WERI-Rb-1 (cell line): ENCODE measurements around the gene KCNH1.
"Not testable (repeated sequence)": the region's sequence is repeated elsewhere in the genome, so short reads cannot be mapped to it uniquely, and the experiment has no call there.

Experiments
- DNase-seq: peaks from one replicate; pipeline ENCODE4 v3.0.0-alpha.2; 2020
- H3K27ac ChIP-seq: fragments of 250-450 bp; sonication (Bioruptor Pico); 2 replicates; pipeline ENCODE4 v1.5.1; 2020; ENCODE audit warnings: mild to moderate bottlenecking, moderate library complexity
- H3K27me3 ChIP-seq: fragments of 250-450 bp; sonication (Bioruptor Pico); 2 replicates; pipeline ENCODE4 v1.5.1; 2021; ENCODE audit warnings: mild to moderate bottlenecking, low read depth, moderate library complexity; ENCODE audit not compliant: insufficient read depth, severe bottlenecking
- H3K36me3 ChIP-seq: fragments of 250-450 bp; sonication (Bioruptor Pico); 2 replicates; pipeline ENCODE4 v1.5.1; 2020; ENCODE audit warnings: mild to moderate bottlenecking, moderate library complexity
- H3K4me3 ChIP-seq: 2 replicates; pipeline ENCODE4 v1.5.1; 2011; ENCODE audit warnings: low read depth, mild to moderate bottlenecking, control low read depth, low read length
- H3K9me3 ChIP-seq: fragments of 250-450 bp; sonication (Bioruptor Pico); 2 replicates; pipeline ENCODE4 v1.5.1; 2021; ENCODE audit warnings: mild to moderate bottlenecking, moderate library complexity; ENCODE audit not compliant: severe bottlenecking
- TF ChIP-seq, protein P1 (sequence below): IDR thresholded peaks from 2 replicates; pipeline ENCODE4 v1.5.1; 2011; ENCODE audit warnings: low read depth, mild to moderate bottlenecking, control low read depth, inconsistent platforms, low read length

The KCNH1 gene

DNA sequence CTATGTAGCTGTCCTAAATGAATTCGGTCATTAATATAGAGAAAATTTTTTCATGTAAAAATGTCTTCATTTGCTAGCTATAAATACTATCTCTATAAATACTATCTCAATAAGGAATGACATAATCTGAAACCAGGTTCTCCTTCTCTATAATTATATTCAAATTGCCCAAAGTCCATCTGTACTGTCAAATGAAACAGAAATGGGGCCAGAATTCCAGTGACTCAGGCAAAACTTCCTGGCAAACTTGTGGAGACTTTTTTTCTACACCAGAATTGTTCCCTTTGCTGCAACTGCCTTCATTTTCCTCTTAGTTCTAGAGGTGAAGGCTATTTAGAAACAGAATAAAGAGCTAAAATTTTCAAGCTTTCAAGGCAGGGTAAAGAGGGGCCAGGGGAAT is 152.5 kb downstream of the KCNH1 start:
- Histone ChIP-seq H3K9me3 (no peaks in the 10 kb centered on the region), H3K4me3 (no peak overlapping the region), H3K27ac (no peak overlapping the region), H3K36me3 (no peaks in the 10 kb centered on the region), H3K27me3 (peaks cover 3% of the 10 kb centered on the region)
- DNase-seq, result no peak
- TF ChIP-seq, protein P1, sequence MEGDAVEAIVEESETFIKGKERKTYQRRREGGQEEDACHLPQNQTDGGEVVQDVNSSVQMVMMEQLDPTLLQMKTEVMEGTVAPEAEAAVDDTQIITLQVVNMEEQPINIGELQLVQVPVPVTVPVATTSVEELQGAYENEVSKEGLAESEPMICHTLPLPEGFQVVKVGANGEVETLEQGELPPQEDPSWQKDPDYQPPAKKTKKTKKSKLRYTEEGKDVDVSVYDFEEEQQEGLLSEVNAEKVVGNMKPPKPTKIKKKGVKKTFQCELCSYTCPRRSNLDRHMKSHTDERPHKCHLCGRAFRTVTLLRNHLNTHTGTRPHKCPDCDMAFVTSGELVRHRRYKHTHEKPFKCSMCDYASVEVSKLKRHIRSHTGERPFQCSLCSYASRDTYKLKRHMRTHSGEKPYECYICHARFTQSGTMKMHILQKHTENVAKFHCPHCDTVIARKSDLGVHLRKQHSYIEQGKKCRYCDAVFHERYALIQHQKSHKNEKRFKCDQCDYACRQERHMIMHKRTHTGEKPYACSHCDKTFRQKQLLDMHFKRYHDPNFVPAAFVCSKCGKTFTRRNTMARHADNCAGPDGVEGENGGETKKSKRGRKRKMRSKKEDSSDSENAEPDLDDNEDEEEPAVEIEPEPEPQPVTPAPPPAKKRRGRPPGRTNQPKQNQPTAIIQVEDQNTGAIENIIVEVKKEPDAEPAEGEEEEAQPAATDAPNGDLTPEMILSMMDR, result no peak

DNA sequence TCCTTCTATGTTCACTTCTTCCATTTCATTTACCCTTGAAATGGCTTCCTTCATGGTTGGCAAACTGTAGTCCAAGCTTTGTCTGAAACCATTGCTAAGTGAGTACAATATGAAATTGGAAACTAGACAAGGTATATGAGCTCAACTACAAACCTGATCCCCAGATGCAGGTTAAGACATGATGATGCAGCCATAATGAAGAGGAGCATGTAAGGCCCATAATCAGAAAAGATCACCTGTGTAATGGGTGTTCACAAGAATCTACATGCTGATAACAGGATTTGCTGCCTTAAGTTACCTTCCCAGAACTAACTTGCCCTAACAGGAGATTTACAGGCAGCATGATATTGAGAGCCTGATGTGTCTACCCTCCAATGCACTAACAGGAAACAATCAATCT is 153.9 kb downstream of the KCNH1 start:
- Histone ChIP-seq H3K9me3 (no peaks in the 10 kb centered on the region), H3K36me3 (no peaks in the 10 kb centered on the region), H3K4me3 (no peak overlapping the region), H3K27ac (no peak overlapping the region), H3K27me3 (peaks cover 3% of the 10 kb centered on the region)
- TF ChIP-seq, protein P1, result no peak
- DNase-seq, result no peak

- Histone ChIP-seq H3K4me3 (no peak overlapping the region), H3K27me3 (no peaks in the 10 kb centered on the region), H3K9me3 (no peaks in the 10 kb centered on the region), H3K27ac (no peak overlapping the region), H3K36me3 (no peaks in the 10 kb centered on the region)
- TF ChIP-seq, protein P1, result no peak
- DNase-seq, result no peak
Observed at GRCh38 chr1:210978974-210979354, 155.0 kb downstream of the KCNH1 start.

DNA sequence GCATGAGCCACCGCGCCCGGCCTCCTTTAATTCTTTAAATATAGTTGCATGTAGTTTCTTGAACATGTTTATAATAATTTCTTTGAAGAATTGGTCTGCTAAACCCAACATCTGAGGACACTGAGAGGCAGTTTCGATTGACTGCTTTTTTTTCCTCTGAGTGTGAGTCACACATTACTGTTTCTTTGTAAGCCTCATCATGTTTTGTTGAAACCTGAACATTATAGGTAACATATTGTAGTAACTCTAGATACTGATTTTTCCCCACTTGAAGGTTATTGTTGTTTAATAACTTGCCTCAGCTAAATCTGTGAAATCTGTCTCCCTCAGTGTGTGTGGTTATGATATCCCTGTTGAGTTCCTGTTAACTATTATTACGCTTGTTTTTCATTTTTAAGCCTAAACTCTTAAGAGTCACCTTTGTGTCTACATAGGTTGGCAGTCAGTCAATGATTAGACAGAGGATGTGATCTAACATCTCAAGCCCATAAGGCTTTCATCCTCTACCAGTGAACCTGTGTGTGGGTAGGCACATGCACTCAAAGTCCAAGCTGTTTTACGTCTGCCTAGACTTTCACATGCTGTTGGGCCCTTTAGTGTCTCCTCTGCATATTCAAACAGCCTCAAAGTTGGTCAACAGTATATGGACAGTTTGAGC is 155.5 kb downstream of the KCNH1 start:
- no peak overlapping the region for H3K27ac ChIP-seq
- no peaks in the 10 kb centered on the region for H3K27me3 ChIP-seq
- H3K9me3 ChIP-seq, result no peaks in the 10 kb centered on the region
- no peak for DNase-seq
- H3K4me3 ChIP-seq, result no peak overlapping the region
- H3K36me3 ChIP-seq, result no peaks in the 10 kb centered on the region
- TF ChIP-seq, protein P1, result no peak

DNA sequence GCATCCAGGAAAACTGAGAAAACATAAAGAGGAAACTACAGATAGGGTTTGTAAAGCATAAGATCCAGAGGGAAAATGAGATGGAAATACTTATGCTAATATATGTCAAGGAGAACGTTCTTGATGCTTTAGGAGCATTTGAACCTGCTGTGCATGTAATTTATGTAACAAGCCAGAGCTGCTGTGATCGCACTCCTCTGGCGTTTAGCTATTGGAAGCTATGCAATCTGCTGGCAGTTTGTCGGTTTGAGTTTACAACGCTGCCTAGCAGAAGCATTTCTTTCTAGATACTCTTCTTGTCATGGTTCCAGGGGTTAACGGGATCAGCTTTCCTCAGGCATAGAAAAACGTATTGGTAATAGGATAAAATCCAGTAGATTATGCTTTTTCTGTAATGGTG is 182.7 kb downstream of the KCNH1 start:
- DNase-seq, result no peak
- no peak overlapping the region for H3K4me3 ChIP-seq
- TF ChIP-seq, protein P1, result no peak
- no peaks in the 10 kb centered on the region for H3K27me3 ChIP-seq
- H3K27ac ChIP-seq, result no peak overlapping the region
- H3K36me3 ChIP-seq, result no peaks in the 10 kb centered on the region
- H3K9me3 ChIP-seq, result no peaks in the 10 kb centered on the region

DNA sequence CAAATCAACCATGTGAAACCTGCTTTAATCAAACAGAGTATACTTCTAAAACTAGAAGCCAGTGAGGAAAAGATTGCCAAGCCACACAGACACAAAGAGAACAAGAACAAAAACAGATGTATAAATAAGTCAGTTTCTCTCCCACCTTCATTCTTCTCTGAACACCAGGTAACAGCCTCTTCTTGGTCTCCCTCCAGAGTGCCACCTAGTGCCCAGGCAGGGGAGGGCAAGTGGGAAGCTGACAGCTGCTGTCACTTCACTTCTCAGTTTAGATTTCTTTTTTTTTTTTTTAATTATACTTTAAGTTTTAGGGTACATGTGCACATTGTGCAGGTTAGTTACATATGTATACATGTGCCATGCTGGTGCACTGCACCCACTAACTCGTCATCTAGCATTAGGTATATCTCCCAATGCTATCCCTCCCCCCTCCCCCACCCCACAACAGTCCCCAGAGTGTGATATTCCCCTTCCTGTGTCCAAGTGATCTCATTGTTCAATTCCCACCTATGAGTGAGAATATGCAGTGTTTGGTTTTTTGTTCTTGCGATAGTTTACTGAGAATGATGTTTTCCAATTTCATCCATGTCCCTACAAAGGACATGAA is 183.9 kb downstream of the KCNH1 start:
- H3K27me3 ChIP-seq, H3K27ac ChIP-seq: not testable (repeated sequence)
- DNase-seq, result peak; percentile 70

More for the DNA sequence above, 183.9 kb downstream of the KCNH1 start:
- H3K36me3 ChIP-seq, H3K4me3 ChIP-seq, H3K9me3 ChIP-seq: not testable (repeated sequence)
- TF ChIP-seq, protein P1, result peak; percentile 76
